Femur (tissue), 1 donor: ENCODE results near the gene RASSF3.
"Not testable (repeated sequence)": the region's sequence is repeated elsewhere in the genome, so short reads cannot be mapped to it uniquely, and the experiment has no call there.

Source experiments
- DNase-seq: peaks from one replicate; pipeline ENCODE4 v3.0.0-alpha.2; 2017

The RASSF3 gene, protein sequence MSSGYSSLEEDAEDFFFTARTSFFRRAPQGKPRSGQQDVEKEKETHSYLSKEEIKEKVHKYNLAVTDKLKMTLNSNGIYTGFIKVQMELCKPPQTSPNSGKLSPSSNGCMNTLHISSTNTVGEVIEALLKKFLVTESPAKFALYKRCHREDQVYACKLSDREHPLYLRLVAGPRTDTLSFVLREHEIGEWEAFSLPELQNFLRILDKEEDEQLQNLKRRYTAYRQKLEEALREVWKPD

DNA sequence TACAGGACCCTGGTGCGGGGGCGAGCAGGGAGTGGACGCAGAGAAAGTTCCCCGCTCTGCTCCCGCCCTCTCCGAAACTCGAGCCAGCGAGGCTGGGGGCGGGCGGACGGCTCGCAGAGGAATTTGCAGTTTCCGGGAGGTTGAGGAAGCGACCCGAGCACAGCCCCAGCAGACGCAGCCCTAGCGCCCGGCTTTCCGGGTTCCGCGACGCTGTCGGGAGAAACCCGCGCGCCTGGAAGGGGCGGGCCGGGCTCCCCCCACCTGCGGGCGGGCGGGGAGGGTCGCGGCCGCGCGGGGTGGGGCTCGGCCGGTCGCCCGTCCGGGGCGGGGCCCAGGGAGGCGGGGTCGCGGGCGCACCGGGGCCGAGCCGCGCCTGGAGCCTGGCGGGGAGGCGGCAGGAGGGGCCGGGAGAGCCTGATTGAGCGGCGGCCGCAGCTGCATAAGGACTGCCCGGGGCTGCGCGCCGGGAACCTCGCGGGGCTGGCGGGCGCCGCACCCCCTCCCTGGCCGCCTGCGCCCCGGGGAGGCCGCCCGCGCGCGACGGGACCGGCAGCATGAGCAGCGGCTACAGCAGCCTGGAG lies at the start of gene RASSF3:
TSS of gene RASSF3 (plus strand) at position 417 of the 581 bp plus-strand sequence. CDS start at position 555, 138 bp downstream.
- peak; percentile 89 for DNase-seq

DNA sequence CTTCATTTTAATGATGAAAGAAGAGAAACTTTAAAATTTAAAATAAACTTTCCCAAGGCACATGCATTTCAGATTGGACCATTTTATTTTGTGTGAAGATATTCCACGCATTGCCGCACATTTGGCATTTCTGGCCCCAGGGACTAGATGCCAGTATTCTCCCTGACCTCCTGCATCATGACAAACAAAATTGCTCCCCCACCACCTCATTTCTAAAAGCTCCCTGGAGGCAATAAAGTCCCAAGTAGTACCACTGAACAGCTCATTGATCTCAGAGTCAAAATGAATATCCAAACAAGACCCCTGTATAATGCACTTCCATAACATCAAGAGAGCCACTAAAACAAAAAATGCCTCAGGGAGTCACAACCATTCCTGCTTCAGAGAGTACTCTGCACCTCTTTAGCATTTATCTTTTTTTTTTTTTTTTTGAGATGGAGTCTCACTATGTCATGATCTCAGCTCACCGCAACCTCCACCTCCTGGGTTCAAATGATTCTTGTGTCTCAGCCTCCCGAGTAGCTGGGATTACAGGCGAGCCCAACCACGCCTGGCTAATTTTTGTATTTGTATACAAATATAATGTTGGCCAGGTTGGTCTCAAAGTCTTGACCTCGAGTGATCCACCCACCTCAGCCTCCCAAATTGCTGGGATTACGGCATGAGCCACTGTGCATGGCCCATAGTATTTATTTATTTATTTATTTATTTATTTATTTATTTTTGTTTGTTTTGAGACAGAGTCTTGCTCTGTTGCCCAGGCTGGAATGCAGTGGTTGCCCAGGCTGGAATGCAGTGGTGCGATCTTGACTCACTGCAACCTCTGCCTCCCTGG lies 48.8 kb upstream of the RASSF3 start:
- DNase-seq: no peak

DNA sequence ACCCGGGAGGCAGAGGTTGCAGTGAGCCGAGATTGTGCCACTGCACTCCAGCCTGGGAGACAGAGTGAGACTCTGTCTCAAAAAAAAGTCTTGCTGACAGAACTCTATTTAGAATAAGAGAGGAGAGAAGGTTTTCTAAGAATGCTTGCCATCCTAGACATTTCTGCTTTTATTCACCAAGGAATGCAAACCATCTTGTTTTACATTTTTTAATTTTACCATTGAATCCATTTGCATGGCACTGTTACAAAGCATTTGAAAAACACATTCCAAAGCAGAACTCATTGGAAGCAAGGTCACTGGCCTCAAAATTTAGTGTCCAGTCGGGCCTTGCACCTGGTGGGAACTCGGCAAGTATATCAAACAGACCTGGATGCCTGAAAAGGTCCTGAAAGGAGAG lies 44.2 kb upstream of the RASSF3 start:
- DNase-seq: no peak

DNA sequence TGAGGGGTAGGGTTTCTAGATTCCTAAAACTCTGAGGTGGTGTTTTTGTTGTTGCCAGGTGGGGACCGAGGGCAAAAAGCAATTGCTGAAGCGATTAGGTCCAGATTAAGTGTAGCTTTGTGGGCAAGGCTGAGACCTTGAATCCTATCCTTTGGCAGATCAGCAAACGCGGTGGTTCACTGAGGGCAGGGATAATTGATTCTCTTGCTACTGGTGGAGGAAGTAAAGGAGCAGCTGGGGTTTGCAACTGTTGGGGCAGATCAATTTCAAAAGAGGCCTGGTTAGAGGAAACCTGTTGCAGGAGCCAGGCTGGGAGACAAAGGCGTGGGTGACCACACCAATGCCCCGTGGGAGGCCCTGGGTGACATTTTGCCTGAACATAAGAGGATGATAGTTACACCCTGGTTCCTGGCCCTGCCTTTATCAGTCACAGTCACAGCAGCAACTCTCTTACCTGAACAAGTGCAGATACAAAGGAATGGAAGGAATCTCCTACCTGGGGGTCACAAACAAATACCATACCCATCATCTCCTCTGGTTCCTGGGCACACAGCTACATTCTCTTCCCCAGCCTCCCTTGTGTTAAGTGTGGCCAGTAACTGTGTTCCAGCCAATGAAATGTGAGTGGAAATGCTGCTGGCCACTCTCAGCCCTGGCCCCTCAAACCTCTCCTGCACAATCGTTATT lies 43.3 kb upstream of the RASSF3 start:
- peak; percentile 51 for DNase-seq

DNA sequence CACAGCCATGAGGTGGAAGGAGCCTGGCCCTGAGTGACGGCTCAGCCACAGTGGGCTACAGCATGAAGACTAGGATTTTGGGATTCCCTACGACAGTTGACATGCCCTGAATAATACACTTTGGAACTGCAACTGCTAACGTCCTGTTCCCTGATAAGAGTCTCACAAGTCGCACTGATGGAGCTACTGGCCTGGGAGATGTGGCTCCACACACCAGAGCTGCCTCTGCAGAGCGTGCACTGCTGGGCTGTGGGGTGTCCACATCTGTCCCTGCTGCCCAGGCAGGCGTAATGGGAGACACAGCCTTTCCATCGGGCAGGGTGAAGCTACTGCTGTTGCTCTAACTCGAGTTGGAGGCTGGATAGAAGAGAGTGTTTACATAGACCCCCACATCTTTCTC lies 42.7 kb upstream of the RASSF3 start:
- no peak for DNase-seq

DNA sequence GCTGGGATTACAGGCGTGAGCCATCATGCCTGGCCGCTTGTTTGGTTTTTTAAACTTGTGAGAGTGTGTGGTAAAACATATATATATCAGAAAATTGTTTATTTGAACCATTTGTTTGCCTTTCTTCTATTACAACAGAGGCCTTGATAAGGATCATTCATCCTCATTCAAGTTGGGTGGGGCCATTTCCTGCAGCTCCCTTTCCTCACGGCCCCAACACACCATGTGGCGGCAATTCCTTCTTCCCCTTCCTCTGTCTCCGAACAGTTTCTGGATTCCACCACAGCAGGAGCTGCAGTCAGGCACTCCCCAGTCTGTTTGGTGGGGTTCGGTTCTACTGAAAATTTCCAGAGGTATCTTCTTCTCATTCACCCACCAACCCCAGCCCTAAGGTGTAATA lies 42.0 kb upstream of the RASSF3 start:
- DNase-seq: no peak

DNA sequence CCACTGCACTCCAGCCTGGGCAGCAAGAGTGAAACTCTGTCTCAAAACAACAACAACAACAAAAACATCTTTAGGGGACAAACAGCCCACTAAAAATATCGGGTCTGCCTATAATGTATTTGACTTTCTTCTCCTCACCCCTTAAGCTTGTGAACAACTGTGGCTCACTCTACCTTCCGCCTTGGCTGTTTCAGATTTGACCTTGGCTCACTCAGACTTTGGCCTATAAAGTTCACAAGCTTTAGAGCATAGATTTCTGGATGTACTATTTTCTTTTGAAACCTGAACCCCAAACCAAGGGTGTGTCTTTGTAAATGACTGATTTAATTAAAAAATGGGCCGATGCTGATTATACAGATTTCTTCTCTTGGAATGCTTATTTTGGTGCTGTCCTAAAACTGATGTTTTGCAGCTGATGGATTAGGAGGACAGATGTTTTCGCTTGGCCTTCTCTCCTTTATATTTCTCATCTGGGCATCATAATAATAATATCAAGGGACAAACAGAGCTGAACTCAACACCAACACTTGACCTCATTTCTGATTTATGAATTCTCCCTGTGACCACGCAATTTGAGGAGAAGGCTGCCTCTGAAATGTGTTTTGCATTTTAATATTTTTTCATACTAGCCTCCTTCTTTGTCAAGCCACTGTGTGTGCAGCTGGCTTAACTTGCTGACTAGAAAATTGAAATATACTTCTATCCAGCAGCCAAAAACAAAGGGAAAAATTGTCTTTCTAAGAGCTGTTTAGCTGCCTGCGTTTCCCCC lies 40.2 kb upstream of the RASSF3 start:
- peak; percentile 36 for DNase-seq

DNA sequence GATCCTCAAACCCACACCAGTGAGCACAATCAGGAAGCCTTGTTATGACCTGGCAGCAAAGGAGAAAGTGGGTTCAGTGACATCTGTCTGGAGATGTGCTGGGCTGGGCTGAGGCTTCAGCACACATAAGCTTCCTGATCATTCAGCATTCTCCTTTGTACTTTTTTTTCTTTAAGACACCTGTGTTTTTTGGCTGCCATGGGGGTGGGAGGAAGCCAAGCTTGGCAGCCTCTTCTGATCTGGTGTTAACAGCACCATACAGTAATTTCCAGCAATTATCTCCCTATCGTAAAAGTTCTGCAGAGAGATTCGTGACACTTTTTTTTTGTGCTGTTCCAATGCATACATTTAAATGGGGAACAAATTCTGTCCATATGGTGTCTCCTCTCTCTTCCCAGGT lies 38.9 kb upstream of the RASSF3 start:
- no peak for DNase-seq

DNA sequence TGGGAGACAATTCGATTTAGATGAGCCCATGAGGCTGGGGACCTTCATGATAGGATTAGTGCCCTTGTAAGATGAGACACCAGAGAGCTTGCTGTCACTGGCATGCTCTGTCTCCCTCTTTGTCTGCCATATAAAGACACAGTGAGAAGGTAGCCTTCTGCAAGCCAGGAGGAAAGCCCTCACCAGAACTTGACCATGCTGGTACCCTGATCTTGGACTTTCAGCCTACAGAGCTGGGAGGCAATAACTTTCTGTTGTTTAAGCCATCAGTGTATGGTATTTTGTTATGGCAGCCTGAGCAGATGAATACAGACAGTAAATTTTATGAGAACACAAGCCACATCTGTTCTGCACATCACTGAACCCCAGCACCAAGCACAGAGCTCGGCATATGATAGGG lies 38.1 kb upstream of the RASSF3 start:
- DNase-seq: no peak

DNA sequence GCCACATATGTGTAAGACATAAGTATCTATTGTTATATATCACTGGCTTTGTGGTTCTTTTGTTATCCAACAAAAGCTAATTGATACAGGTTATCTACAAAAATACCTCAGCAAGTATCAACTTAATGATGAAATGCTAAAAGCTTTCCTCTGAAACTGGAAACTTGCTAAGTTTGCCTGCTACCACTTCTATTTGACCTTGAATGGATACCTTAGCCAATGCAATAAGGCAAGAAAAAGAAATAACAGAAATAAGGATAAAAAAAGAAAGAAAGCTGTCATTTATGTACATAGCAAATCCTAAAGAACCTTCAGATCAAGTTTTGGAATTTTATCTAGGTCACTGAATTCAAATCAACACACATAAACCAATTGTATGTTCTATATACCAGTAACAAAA lies 35.5 kb upstream of the RASSF3 start:
- DNase-seq: no peak

DNA sequence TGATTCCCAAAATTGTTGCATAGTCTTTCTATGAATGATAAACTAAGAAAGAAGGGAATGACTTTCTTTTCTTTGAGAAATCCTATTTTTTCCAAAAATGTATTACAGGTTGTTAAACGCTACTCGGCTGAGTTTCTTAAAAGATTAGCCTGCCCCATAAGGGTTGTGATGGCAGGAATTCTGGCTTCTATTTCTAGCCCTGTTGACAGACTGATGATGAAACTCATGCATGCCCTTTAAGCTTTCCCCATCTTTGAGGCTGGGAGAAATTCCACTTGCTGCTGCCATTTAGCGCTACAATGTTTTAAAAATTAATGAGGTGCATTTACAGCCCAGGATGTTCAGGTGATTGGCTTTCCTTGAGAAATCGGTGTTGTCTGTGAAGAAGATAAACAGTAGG lies 33.2 kb upstream of the RASSF3 start:
- no peak for DNase-seq

DNA sequence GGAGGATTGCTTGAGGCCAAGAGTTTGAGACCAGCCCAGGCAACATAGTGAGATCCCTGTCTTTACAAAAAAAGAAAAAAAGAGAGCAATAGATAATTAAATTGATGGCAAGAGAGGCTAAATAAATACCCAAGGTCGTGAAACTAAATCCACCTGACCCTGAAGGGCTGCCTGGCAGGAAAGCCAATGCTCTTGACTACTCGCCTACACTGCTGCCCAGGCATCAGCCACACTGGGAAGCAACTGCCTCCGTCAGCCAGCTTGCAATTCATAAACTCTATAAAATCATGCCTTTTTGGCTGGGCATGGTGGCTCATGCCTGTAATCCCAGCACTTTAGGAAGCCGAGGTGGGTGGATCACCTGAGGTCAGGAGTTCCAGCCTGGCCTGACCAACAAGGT lies 31.7 kb upstream of the RASSF3 start:
- no peak for DNase-seq

DNA sequence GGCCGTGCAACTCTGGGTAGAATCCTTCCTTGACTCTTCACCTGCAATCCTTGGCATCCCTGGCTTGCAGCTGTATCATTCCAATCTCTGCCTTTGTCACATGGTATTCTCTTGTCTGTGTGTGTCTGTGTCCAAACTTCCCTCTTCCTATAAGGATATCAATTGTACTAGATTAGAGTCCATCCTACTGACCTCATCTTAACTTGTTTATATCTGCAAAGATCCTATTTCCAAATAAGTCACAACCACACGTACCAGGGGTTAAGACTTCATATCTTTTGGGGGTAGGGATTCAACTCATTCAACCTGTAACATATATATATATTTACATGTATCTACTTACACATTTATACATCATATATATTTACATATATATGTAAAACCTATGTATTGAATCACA lies 29.6 kb upstream of the RASSF3 start:
- DNase-seq: no peak

DNA sequence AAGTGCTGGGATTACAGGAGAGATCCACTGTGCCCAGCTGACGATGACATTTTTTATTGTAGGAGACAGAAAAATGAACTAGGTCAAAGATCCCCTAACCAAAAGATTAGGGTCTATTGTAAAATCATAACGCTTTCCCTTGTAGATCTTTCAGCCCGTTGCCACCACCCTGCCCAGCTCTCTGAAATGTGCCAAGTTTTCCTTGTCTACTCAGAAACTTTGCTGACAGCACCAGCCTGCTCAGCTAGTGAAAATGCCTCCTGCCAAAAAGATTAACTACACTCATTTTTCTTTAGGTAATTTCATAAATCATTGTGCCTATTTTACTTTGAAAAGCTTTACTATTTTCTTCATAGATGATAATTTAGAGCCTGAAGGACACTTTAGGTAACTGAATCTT lies 28.2 kb upstream of the RASSF3 start:
- no peak for DNase-seq

DNA sequence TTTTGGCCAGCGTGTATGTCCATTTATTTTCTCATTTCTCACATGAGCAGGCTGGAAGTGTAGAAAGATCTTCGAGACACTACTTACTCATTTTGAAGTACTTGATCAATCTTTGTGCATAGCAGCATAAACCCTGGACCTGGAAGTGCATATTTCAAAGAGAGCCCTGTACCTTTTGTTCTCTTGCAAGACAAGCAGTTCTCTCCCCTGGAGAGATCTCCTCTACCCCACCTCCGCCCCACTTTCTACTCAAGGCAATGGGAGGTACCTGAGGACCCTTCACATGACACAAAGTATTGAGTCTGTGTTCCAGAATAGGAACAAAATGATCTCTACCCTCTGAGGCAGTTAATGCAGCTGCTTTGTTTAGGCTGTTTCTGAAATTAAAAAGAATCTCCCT lies 27.4 kb upstream of the RASSF3 start:
- DNase-seq: no peak

DNA sequence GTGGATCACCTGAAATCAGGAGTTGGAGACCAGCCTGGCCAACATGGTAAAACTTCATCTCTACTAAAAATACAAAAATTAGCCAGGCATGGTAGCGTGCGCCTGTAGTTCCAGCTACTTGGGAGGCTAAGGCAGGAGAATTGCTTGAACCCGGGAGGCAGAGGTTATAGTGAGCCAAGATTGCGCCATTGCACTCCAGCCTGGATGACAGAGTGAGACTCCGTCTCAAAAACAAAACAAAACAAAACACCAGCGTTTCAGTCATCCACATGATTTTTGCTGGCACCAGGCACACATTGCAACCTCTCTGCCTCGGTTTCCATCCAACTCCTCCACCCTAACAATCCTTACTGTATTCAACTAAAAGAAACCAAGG lies 26.9 kb upstream of the RASSF3 start:
- DNase-seq: not testable (repeated sequence)

DNA sequence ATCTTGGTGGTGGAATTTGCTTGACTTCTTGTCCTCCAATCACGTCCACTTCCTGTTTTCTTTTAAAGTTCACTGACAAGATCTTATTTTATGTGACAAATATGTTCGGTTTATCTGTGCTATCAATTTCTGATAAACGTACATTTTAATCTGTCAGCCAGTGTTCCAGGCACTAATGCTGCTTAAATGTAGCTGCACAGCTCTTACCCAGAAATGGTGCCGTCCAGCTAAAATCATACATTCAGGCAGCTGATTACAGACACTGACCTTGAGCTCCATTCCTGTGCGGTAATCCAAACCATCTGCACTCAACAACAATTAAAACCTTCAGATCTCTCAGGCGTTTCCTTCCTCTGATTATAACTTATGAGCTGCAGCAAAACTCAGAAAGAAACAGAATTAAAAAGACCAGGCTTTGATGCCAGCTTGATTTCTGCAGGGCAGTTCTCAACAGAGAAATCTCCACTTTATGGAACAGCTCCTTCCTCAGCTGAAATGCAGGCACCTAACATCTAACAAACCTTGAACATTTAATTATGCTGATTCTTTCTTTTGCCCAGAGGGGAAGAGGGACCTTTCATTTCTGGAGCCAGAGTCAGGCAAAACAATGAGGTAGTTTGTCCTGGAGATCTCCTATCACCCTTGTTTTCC lies 26.4 kb upstream of the RASSF3 start:
- DNase-seq: no peak

DNA sequence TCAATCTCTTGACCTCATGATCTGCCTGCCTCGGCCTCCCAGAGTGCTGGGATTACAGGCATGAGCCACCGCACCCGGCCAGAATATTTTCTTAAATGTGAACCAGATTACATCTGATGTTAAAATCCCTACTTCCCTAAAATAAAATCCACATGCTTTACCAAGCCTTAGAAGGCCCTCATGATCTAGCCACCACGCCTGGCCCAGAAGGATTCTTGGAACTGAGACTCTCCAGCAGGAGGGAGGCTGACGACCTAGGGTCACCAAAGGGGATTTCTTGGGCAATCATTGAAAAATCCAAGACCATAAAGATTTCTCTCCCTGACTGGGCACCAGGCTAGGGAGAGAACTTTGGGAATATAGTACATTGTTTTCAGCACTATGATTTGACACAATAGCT lies 25.2 kb upstream of the RASSF3 start:
- DNase-seq: no peak

DNA sequence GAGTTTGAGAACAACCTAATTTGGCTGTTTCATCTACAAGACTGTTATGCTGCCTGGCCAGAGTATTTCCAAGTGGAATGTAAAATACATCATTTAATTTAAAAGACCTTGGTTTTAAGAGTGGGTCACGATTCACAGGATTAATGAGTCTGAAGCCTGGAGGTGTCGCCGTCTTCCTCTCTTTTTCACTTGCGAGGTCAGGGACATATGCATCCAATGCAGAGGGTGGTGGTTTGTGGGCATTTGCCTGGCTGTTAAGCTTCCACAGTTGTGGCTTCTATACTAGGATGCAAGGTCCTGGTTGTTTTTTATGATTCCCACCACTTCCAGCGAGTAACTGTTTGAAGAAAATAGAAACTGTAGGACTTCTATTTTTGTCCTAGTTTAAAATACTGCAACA lies 22.8 kb upstream of the RASSF3 start:
- DNase-seq: peak; percentile 31

DNA sequence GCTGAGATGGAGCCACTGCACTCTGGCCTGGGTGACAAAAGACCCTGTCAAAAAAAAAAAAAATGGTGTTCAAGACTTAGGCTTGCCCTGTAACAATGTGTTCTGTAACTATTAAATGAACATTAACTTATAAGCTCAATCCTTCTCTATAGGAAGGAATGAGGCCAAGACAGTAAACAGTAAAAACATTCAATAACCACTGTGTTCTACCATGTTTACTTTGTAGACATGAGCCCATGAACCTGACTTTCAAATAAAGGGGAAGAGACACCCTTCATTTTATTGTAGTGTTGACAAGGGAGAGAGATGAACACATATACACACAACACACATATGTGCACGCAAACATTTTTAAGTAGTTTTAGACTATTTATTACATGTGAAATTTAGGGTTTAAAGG lies 20.1 kb upstream of the RASSF3 start:
- no peak for DNase-seq

DNA sequence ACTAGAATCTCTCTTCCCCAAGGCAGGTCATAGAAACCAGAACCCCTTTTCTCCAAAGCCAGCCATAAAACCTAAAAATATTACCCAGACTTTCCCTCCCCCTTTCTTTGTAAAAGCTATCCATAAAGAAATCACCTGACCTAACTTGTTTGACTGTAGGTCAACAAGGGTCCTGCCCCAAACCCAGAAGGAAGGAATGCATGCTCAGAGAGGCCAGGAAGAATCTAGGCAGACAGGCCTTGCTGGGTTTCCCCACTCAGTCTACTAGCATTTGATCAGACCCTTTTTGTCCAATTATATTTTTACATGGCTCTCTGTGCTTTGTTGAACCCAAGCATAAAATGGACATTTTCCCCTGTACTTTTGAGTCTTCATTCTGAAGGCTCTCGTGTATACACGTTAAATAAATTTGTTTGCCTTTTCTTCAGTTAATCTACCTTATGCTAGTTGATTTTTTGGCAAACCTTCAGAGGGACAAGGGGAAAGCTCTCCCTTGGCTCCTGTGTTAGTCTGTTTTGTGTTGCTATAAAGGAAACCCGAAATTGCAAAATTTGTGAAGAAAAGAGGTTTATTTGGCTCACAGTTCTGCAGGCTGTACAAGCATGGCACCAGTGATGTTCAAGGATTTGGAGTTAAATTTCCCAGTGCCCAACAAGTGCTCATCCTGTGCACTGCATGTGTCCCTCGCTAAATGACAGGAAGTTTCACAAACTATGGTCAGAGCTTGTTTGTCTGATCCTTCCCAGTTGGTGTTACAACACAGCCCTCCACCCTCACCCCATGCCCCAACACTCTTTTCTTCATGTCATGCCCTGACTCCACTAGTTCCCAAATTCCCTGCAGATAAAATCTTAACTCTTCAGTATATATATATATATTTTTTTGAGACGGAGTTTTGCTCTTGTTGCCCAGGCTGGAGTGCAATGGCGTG lies 14.2 kb upstream of the RASSF3 start:
- DNase-seq: no peak
